Endothelial cell of umbilical vein (primary cell): ENCODE data around the gene CCNH. TPM values are rescaled to one million over a fixed set of nuclear protein-coding genes. Genes with fewer than 3 reads are reported as not detected.

ENCODE experiments used
- BruUV-seq: library from RNA; stranded (reverse); fragments of 400-500 nt; replicated peaks from 2 replicates; lab custom pipeline; 2021; lab: Mats Ljungman, UMichigan
- CTCF ChIA-PET: fragments of 300-600, 350-600 bp; sonication (Branson Sonifier 250); formaldehyde crosslinking; loops from one replicate; lab custom pipeline; 2021; ENCODE audit warnings: antibody characterized with exemption, inconsistent platforms; lab: Charles Lee
- POLR2A ChIA-PET: fragments of 300-600, 350-600 bp; sonication (Branson Sonifier 250); formaldehyde crosslinking; loops from one replicate; lab custom pipeline; 2021; ENCODE audit warnings: antibody characterized with exemption, inconsistent platforms; lab: Charles Lee
- DNase-seq: peaks from one replicate; pipeline ENCODE4 v3.0.0-alpha.2; 2011; ENCODE audit warnings: low read depth, low spot score
- FAIRE-seq: peaks from 2 replicates; lab custom pipeline; 2011; peaks lifted over from hg19 to GRCh38; lab: Jason Lieb, UNC
- H2AFZ ChIP-seq: 2 replicates; pipeline ENCODE4 v1.6.0; 2012; ENCODE audit warnings: low read depth, low read length, control low read depth, inconsistent platforms
- H3K27ac ChIP-seq: 2 replicates; pipeline ENCODE4 v1.5.1; 2011; ENCODE audit warnings: low read depth, mild to moderate bottlenecking, control low read depth, low read length, moderate library complexity; ENCODE audit not compliant: insufficient read depth
- H3K27me3 ChIP-seq, 2 experiments: 2 replicates each; pipeline versions ENCODE4 v1.6.0 to v1.6.1; 2011; ENCODE audit warnings: low read length in 2 of 2, mixed read lengths in 1 of 2; ENCODE audit not compliant: control insufficient read depth in 2 of 2, insufficient read depth in 2 of 2
- H3K36me3 ChIP-seq, 2 experiments: 2 replicates in 1 of 2; 3 replicates in 1 of 2; pipeline ENCODE4 v1.5.1; 2011; ENCODE audit warnings: low read length in 2 of 2, mild to moderate bottlenecking in 1 of 2, moderate library complexity in 1 of 2; ENCODE audit not compliant: control insufficient read depth in 2 of 2, insufficient read depth in 2 of 2; ENCODE audit errors: extremely low read depth in 1 of 2
- H3K4me1 ChIP-seq: 3 replicates; pipeline ENCODE4 v1.5.1; 2011; ENCODE audit warnings: mild to moderate bottlenecking, low read length; ENCODE audit not compliant: control insufficient read depth, insufficient read depth; ENCODE audit errors: extremely low read depth
- H3K4me2 ChIP-seq: 2 replicates; pipeline ENCODE4 v1.6.1; 2011; ENCODE audit warnings: low read length, control low read depth, mixed read lengths; ENCODE audit not compliant: insufficient read depth
- H3K4me3 ChIP-seq, 3 experiments: fragments of 200-600 bp in 1 of 3; sonication (generic), shearing (Covaris generic) in 1 of 3; replicated peaks in 1 of 3; 2 replicates each; pipeline ENCODE4 v1.5.1; 2011 to 2016; ENCODE audit warnings: control low read depth in 3 of 3, low read length in 3 of 3, mild to moderate bottlenecking in 2 of 3, inconsistent platforms in 1 of 3, low read depth in 1 of 3, moderate library complexity in 1 of 3; ENCODE audit not compliant: insufficient read depth in 1 of 3
- H3K79me2 ChIP-seq: 2 replicates; pipeline ENCODE4 v1.6.0; 2012; ENCODE audit warnings: low read length, inconsistent platforms; ENCODE audit not compliant: control insufficient read depth, insufficient read depth
- H3K9ac ChIP-seq: replicated peaks from 2 replicates; pipeline ENCODE3; 2011; ENCODE audit warnings: low read length, control low read depth; ENCODE audit not compliant: insufficient read depth; ENCODE audit errors: extremely low read depth
- H3K9me1 ChIP-seq: replicated peaks from 3 replicates; pipeline ENCODE4 v1.6.0; 2011; ENCODE audit warnings: mild to moderate bottlenecking, low read length; ENCODE audit not compliant: control insufficient read depth, insufficient read depth; ENCODE audit errors: extremely low read depth
- H3K9me3 ChIP-seq: replicated peaks from 2 replicates; pipeline ENCODE4 v1.5.1; 2012; ENCODE audit warnings: low read length, inconsistent platforms; ENCODE audit not compliant: control insufficient read depth, insufficient read depth
- H4K20me1 ChIP-seq: replicated peaks from 2 replicates; pipeline ENCODE3; 2011; ENCODE audit warnings: mild to moderate bottlenecking, low read length; ENCODE audit not compliant: control insufficient read depth, insufficient read depth; ENCODE audit errors: extremely low read depth
- CTCF ChIP-seq, 2 donors: IDR thresholded peaks; 1 replicate in 1 of 2; 2 replicates in 1 of 2; pipeline ENCODE4 v1.5.1; 2011; ENCODE audit warnings: low read length in 2 of 2, mild to moderate bottlenecking in 2 of 2, moderate library complexity in 2 of 2, control low read depth in 1 of 2, inconsistent platforms in 1 of 2, low read depth in 1 of 2; ENCODE audit not compliant: insufficient read depth in 1 of 2; ENCODE audit errors: extremely low read depth in 1 of 2
- EZH2 ChIP-seq: IDR thresholded peaks from 2 replicates; pipeline ENCODE4 v1.6.1; 2012; ENCODE audit warnings: borderline replicate concordance, low read depth, mild to moderate bottlenecking, moderate library complexity, low read length, inconsistent platforms; ENCODE audit not compliant: severe bottlenecking
- FOS ChIP-seq: IDR thresholded peaks from 2 replicates; pipeline ENCODE4 v1.6.1; 2011; ENCODE audit warnings: mild to moderate bottlenecking, low read length, moderate library complexity, borderline replicate concordance; ENCODE audit not compliant: insufficient read depth
- GATA2 ChIP-seq: IDR thresholded peaks from 2 replicates; pipeline ENCODE4 v1.7.0; 2011; ENCODE audit warnings: low read depth, mild to moderate bottlenecking, moderate library complexity, mixed read lengths, low read length; ENCODE audit not compliant: insufficient read length, insufficient read depth
- JUN ChIP-seq: IDR thresholded peaks from 2 replicates; pipeline ENCODE4 v1.6.1; 2011; ENCODE audit warnings: borderline replicate concordance, low read depth; ENCODE audit not compliant: insufficient read length, insufficient read depth
- MAX ChIP-seq: IDR thresholded peaks from 2 replicates; pipeline ENCODE4 v1.6.1; 2011; ENCODE audit not compliant: insufficient read depth, insufficient read length
- MYC ChIP-seq: IDR thresholded peaks from one replicate; pipeline ENCODE4 v1.6.1; 2011; ENCODE audit warnings: mild to moderate bottlenecking, low read depth, low read length
- POLR2A ChIP-seq: IDR thresholded peaks from 2 replicates; pipeline ENCODE4 v1.6.1; 2012; ENCODE audit warnings: low read depth, mild to moderate bottlenecking, control low read depth, low read length
- POLR2AphosphoS5 ChIP-seq: IDR thresholded peaks from 2 replicates; pipeline ENCODE4 v1.6.1; 2012; ENCODE audit warnings: low read depth, mild to moderate bottlenecking, control low read depth, low read length, moderate library complexity; ENCODE audit not compliant: insufficient read depth
- dilution Hi-C: fragments of 300-500 bp; cut with MboI; formaldehyde crosslinking; loops from one replicate; pipeline ENCODE4 v1.15.0; 2019; ENCODE audit warnings: low sequenced_read_pairs; ENCODE audit not compliant: extremely low pct_ligation_motif_present
- intact Hi-C: fragments of 100-400 bp; cut with micrococcal nuclease; formaldehyde crosslinking; loops from one replicate; pipeline ENCODE4 v1.10.0; 2022
- polyA plus RNA-seq, 4 experiments: library from polyadenylated mRNA; depleted of rRNA in 3 of 4; stranded (reverse) in 3 of 4; unstranded in 1 of 4; fragments of >200 nt; gene quantifications; 2 replicates each; pipeline versions ENCODE4 v1.2.1 to v1.2.3, GENCODE V29; 2011 to 2012; ENCODE audit warnings: missing spikeins in 1 of 4
- total RNA-seq: library from RNA; stranded (reverse); gene quantifications from 2 replicates; pipeline ENCODE4 v1.2.3, GENCODE V29; 2021

The CCNH gene
- total and polyA plus RNA-seq, 2 donors (not counting 3 experiments of a cell fraction or from before 2014, with no cell fraction given), result 47.9 to 50.6 TPM

- H3K4me2 ChIP-seq, result peak overlapping the region; percentile 88
- DNase-seq (no peak), FAIRE-seq (no peak)
- peak overlapping the region; percentile 97 for H3K27ac ChIP-seq
- no peaks in the 10 kb centered on the region for H3K27me3 ChIP-seq
- TF ChIP-seq JUN (no peak), POLR2A (no peak), EZH2 (no peak), MYC (no peak), MAX (no peak), GATA2 (no peak), FOS (no peak), POLR2AphosphoS5 (no peak), CTCF (IDR thresholded peaks at IDR 0.05; ENCODE audit: extremely low read depth in 1 of 2, insufficient read depth in 1 of 2, low read depth in 1 of 2, low read length in 2 of 2) (no peak)
- POLR2A ChIA-PET, result no interaction called here
- intact Hi-C loops, result loop anchor here (5.0 kb wide), 4 partner anchors 289 to 1271 kb away; partner anchors contain the start of gene COX7C
- peak overlapping the region; percentile 98 for H3K9ac ChIP-seq
- peaks cover 18% of the 10 kb centered on the region for H3K4me1 ChIP-seq
- H3K79me2 ChIP-seq, result peaks cover 50% of the 10 kb centered on the region
- no TSS peak for BruUV-seq
- H4K20me1 ChIP-seq, result peaks cover 3% of the 10 kb centered on the region
- peak overlapping the region; percentile 16 for H2AFZ ChIP-seq
- CTCF ChIA-PET, result interaction anchor here (1.1 to 4.2 kb wide), 4 partner anchors 9 to 1313 kb away, joined by 3 to 33 read pairs (median 7); no protein-coding TSS in a partner anchor
- peak overlapping the region; percentile 71 to 96 (median 94) for H3K4me3 ChIP-seq
- peaks cover 2 to 11% of the 10 kb centered on the region in 2 experiments for H3K36me3 ChIP-seq
- no peaks in the 10 kb centered on the region for H3K9me3 ChIP-seq
- H3K9me1 ChIP-seq, result no peaks in the 10 kb centered on the region
- dilution Hi-C loops, result no loop called here
Measured at GRCh38 chr5:87411586-87411972, 1.2 kb downstream of the CCNH start.
